Smooth muscle cell (in vitro differentiated cells): ENCODE data around the gene ARHGAP35. TPM values are rescaled to one million over a fixed set of nuclear protein-coding genes. Genes with fewer than 3 reads are reported as not detected.
A peak's percentile ranks its signal among the peaks of the same experiment; 100 is the strongest.
"Not testable (repeated sequence)": the region's sequence is repeated elsewhere in the genome, so short reads cannot be mapped to it uniquely, and the experiment has no call there.

Experiments used
- DNase-seq: peaks from one replicate; lab custom pipeline; 2025; ENCODE audit not compliant: unreplicated experiment; lab: John Stamatoyannopoulos, UW
- H2AFZ ChIP-seq: fragments of 200-600 bp; sonication (generic); 2 replicates; pipeline ENCODE4 v1.6.0; 2016; ENCODE audit warnings: antibody characterized with exemption, low read depth, mild to moderate bottlenecking
- H3F3A ChIP-seq: fragments of 200-600 bp; sonication (generic); 2 replicates; pipeline ENCODE4 v1.6.0; 2017; ENCODE audit warnings: antibody characterized with exemption, low read depth
- H3K27ac ChIP-seq: fragments of 200-600 bp; sonication (generic); 2 replicates; pipeline ENCODE4 v1.5.1; 2016; ENCODE audit warnings: low read depth, mild to moderate bottlenecking
- H3K27me3 ChIP-seq: fragments of 200-600 bp; sonication (generic); 2 replicates; pipeline ENCODE4 v1.6.1; 2016; ENCODE audit warnings: low read depth, mild to moderate bottlenecking
- H3K36me3 ChIP-seq: fragments of 200-600 bp; sonication (generic); 2 replicates; pipeline ENCODE4 v1.5.1; 2016; ENCODE audit warnings: low read depth
- H3K4me1 ChIP-seq: fragments of 200-600 bp; sonication (generic); 2 replicates; pipeline ENCODE4 v1.5.1; 2016; ENCODE audit warnings: low read depth
- H3K4me2 ChIP-seq: fragments of 200-600 bp; sonication (generic); 2 replicates; pipeline ENCODE4 v1.6.0; 2016; ENCODE audit warnings: mild to moderate bottlenecking
- H3K4me3 ChIP-seq: fragments of 200-600 bp; sonication (generic); 2 replicates; pipeline ENCODE4 v1.5.1; 2016; ENCODE audit warnings: mild to moderate bottlenecking
- H3K79me2 ChIP-seq: fragments of 200-600 bp; sonication (generic); 2 replicates; pipeline ENCODE4 v1.6.0; 2016; ENCODE audit warnings: low read depth, mild to moderate bottlenecking
- H3K9ac ChIP-seq: fragments of 200-600 bp; sonication (generic); 2 replicates; pipeline ENCODE4 v1.6.0; 2016; ENCODE audit warnings: low read depth
- H3K9me3 ChIP-seq: fragments of 200-600 bp; sonication (generic); replicated peaks from 2 replicates; pipeline ENCODE4 v1.5.1; 2016; ENCODE audit warnings: low read depth
- H4K20me1 ChIP-seq: fragments of 200-600 bp; sonication (generic); 2 replicates; pipeline ENCODE4 v1.6.0; 2016; ENCODE audit warnings: low read depth
- CTCF ChIP-seq: fragments of 200-600 bp; sonication (generic); IDR thresholded peaks from 2 replicates; pipeline ENCODE4 v1.5.1; 2017; ENCODE audit warnings: borderline replicate concordance, mild to moderate bottlenecking, antibody characterized with exemption; ENCODE audit not compliant: insufficient read depth, poor library complexity, severe bottlenecking
- WGBS: methylation state at CpG from one replicate; pipeline ENCODE4 v1.1.7; 2016; ENCODE audit warnings: low lambda C conversion rate; 5-methylcytosine and 5-hydroxymethylcytosine counted together
- polyA plus RNA-seq: library from polyadenylated mRNA; unstranded; fragments of >200 nt; fragmentation: Nextera tagmentation; extraction: Ambion mirVana; gene quantifications from 2 replicates; pipeline ENCODE4 v1.2.1, GENCODE V29; 2016
- total RNA-seq: library from RNA; depleted of rRNA; stranded (reverse); fragments of >200 nt; gene quantifications from 2 replicates; pipeline ENCODE4 v1.2.3, GENCODE V29; 2014

The ARHGAP35 gene
- total and polyA plus RNA-seq, 2 experiments from 2014 or later: 6.9 to 19.8 TPM

- Histone ChIP-seq H2AFZ (no peak overlapping the region), H3K4me3 (no peak overlapping the region), H3F3A (peaks cover 24% of the 10 kb centered on the region), H3K9ac (no peak overlapping the region), H3K4me1 (peaks cover 10% of the 10 kb centered on the region), H3K27me3 (no peaks in the 10 kb centered on the region), H3K36me3 (no peaks in the 10 kb centered on the region), H3K9me3 (no peaks in the 10 kb centered on the region), H3K79me2 (peaks cover 83% of the 10 kb centered on the region), H3K4me2 (no peak overlapping the region), H4K20me1 (peaks cover 82% of the 10 kb centered on the region), H3K27ac (no peak overlapping the region)
- 92% methylated on average over 4 of the region's 4 CpGs for WGBS
- DNase-seq: no peak
- no peak for TF ChIP-seq CTCF
Measured at GRCh38 chr19:46881092-46881491, 20.3 kb downstream of the ARHGAP35 start.

GRCh38 chr19:46882034-46882433 is 21.2 kb downstream of the ARHGAP35 start:
- TF ChIP-seq CTCF: no peak
- WGBS: 87% methylated on average over 4 of the region's 4 CpGs
- no peaks in the 10 kb centered on the region for H3K9me3 ChIP-seq

GRCh38 chr19:46882751-46883150 is 22.0 kb downstream of the ARHGAP35 start:
- H3K27ac ChIP-seq, DNase-seq, H3K9me3 ChIP-seq, H3K4me2 ChIP-seq, H2AFZ ChIP-seq, H3K36me3 ChIP-seq, H3K27me3 ChIP-seq, H3K9ac ChIP-seq, H3K4me3 ChIP-seq: not testable (repeated sequence)
- Histone ChIP-seq H4K20me1 (peaks cover 73% of the 10 kb centered on the region), H3F3A (peaks cover 18% of the 10 kb centered on the region), H3K4me1 (peaks cover 10% of the 10 kb centered on the region), H3K79me2 (peaks cover 86% of the 10 kb centered on the region)
- WGBS: 84% methylated on average over 4 of the region's 4 CpGs

More at GRCh38 chr19:46882034-46882433, 21.2 kb downstream of the ARHGAP35 start:
- H3K4me3 ChIP-seq: no peak overlapping the region
- no peak overlapping the region for H2AFZ ChIP-seq
- H3K9ac ChIP-seq: no peak overlapping the region
- DNase-seq: no peak
- no peaks in the 10 kb centered on the region for H3K36me3 ChIP-seq
- H3K79me2 ChIP-seq: peaks cover 85% of the 10 kb centered on the region
- H3K27ac ChIP-seq: peak overlapping the region; percentile 32
- H4K20me1 ChIP-seq: peaks cover 77% of the 10 kb centered on the region
- H3K4me2 ChIP-seq: peak overlapping the region; percentile 12
- no peaks in the 10 kb centered on the region for H3K27me3 ChIP-seq
- H3K4me1 ChIP-seq: peaks cover 10% of the 10 kb centered on the region
- H3F3A ChIP-seq: peaks cover 24% of the 10 kb centered on the region

GRCh38 chr19:46885411-46885810 is 24.6 kb downstream of the ARHGAP35 start:
- WGBS: 96% methylated on average over 2 of the region's 2 CpGs
- H3K27me3 ChIP-seq: no peaks in the 10 kb centered on the region
- peaks cover 10% of the 10 kb centered on the region for H3K4me1 ChIP-seq
- peaks cover 90% of the 10 kb centered on the region for H3K79me2 ChIP-seq
- H3K4me3 ChIP-seq: no peak overlapping the region
- no peak overlapping the region for H3K9ac ChIP-seq
- H4K20me1 ChIP-seq: peaks cover 63% of the 10 kb centered on the region
- DNase-seq: no peak
- no peak for TF ChIP-seq CTCF
- no peak overlapping the region for H2AFZ ChIP-seq
- H3K9me3 ChIP-seq: no peaks in the 10 kb centered on the region
- H3K27ac ChIP-seq: no peak overlapping the region
- H3K36me3 ChIP-seq: no peaks in the 10 kb centered on the region
- H3K4me2 ChIP-seq: no peak overlapping the region
- H3F3A ChIP-seq: peaks cover 5% of the 10 kb centered on the region
